Sigmoid colon (tissue), 7 donors: Measurements from ENCODE around the gene SNX19. TPM values are rescaled to one million over a fixed set of nuclear protein-coding genes. Genes with fewer than 3 reads are reported as not detected.

ENCODE experiments used
- DNase-seq: peaks from one replicate; pipeline ENCODE4 v3.0.0-alpha.2; 2019
- H3K27ac ChIP-seq, 4 donors: fragments of 200-600 bp; sonication (generic); one replicate each; pipeline ENCODE4 v1.5.1; 2016 to 2019; ENCODE audit warnings: mild to moderate bottlenecking in 1 of 4
- H3K27me3 ChIP-seq, 3 donors: fragments of 200-600 bp; sonication (generic); one replicate each; pipeline ENCODE4 v1.5.1; 2019; ENCODE audit warnings: mild to moderate bottlenecking in 1 of 3
- H3K36me3 ChIP-seq, 4 donors: fragments of 200-600 bp; sonication (generic); one replicate each; pipeline ENCODE4 v1.5.1; 2016 to 2019
- H3K4me1 ChIP-seq, 4 donors: fragments of 200-600 bp; sonication (generic); one replicate each; pipeline ENCODE4 v1.5.1; 2017 to 2019
- H3K4me3 ChIP-seq, 4 donors: fragments of 200-600 bp; sonication (generic); one replicate each; pipeline ENCODE4 v1.5.1; 2017 to 2019; ENCODE audit warnings: mild to moderate bottlenecking in 2 of 4, moderate library complexity in 1 of 4
- H3K9me3 ChIP-seq, 4 donors: fragments of 200-600 bp in 3 of 4; sonication (generic) in 3 of 4; one replicate each; pipeline versions ENCODE4 v1.5.1 to v1.6.1; 2013 to 2019
- CTCF ChIP-seq, 4 experiments: fragments of 450-650 bp in 3 of 4; fragments of 200-600 bp in 1 of 4; IDR thresholded peaks; one replicate each; pipeline ENCODE4 v1.5.1; 2016 to 2019; ENCODE audit warnings: antibody characterized with exemption in 4 of 4, mild to moderate bottlenecking in 3 of 4, moderate library complexity in 2 of 4
- EP300 ChIP-seq, 4 donors: sonication (generic); formaldehyde crosslinking; IDR thresholded peaks; one replicate each; pipeline ENCODE4 v1.6.1; 2017; ENCODE audit warnings: antibody characterized with exemption in 4 of 4
- POLR2A ChIP-seq, 2 donors: fragments of 450-650 bp; IDR thresholded peaks; one replicate each; pipeline ENCODE4 v1.6.1; 2016; ENCODE audit warnings: antibody characterized with exemption in 2 of 2, mild to moderate bottlenecking in 2 of 2, moderate library complexity in 2 of 2
- POLR2AphosphoS5 ChIP-seq, 4 donors: sonication (generic); formaldehyde crosslinking; IDR thresholded peaks; one replicate each; pipeline ENCODE4 v1.6.1; 2017; ENCODE audit warnings: antibody characterized with exemption in 4 of 4
- WGBS, 2 donors: extraction: QIAGEN DNeasy Blood & Tissue Kit; methylation state at CpG; one replicate each; pipeline ENCODE4 v1.1.7; 2013; 5-methylcytosine and 5-hydroxymethylcytosine counted together
- intact Hi-C: fragments of 100-400 bp; cut with DNase I; formaldehyde crosslinking; loops from one replicate; pipeline ENCODE4 v1.15.1; 2023
- polyA plus RNA-seq, 3 donors: library from polyadenylated mRNA; stranded (reverse); fragments of 200-250 nt; gene quantifications; one replicate each; pipeline ENCODE4 v1.2.3, GENCODE V29; 2013
- total RNA-seq, 4 donors: library from RNA; depleted of rRNA; stranded (reverse); fragments of >200 nt; gene quantifications; one replicate each; pipeline ENCODE4 v1.1.0, GENCODE V29; 2016
- donor health status: healthy with polysubstance abuse.
- donor health status: Bipolar disorder and iron deficiency.
- donor health status: healthy.

Gene SNX19
- total and polyA plus RNA-seq, 7 donors = 14.1 to 124 (median 72.1) TPM

DNA sequence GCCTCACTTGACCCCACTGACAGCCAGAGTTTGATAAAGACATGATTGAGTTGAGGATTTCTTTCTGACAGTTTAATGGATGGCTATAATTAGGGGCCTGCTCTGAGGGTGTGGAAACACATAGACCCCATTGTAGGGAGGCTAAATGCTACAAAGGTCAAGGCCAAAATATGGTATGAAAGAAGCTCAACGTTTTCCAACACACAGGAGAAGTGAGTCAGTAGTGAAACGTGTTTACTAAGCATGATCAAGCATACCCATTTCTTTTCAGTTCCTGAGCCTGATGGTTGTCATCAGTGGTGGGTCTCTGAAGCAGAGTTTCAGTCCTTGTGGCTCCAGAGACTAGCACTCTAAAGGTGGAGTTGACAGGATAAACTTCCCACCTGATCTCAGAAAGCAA is 69.7 kb downstream of the SNX19 start:
- H3K27me3 ChIP-seq = no peaks in the 10 kb centered on the region
- no peak overlapping the region for H3K4me3 ChIP-seq
- no peaks in the 10 kb centered on the region for H3K9me3 ChIP-seq
- TF ChIP-seq CTCF (IDR thresholded peaks at IDR 0.05) (no peak), EP300 (IDR thresholded peaks at IDR 0.05) (no peak)
- H3K36me3 ChIP-seq = no peaks in the 10 kb centered on the region
- DNase-seq = no peak
- H3K4me1 ChIP-seq = no peaks in the 10 kb centered on the region
- no peak overlapping the region for H3K27ac ChIP-seq
- intact Hi-C loops = no loop called here
- 63 to 66% methylated on average over 2 of the region's 2 CpGs for WGBS, 2 donors

DNA sequence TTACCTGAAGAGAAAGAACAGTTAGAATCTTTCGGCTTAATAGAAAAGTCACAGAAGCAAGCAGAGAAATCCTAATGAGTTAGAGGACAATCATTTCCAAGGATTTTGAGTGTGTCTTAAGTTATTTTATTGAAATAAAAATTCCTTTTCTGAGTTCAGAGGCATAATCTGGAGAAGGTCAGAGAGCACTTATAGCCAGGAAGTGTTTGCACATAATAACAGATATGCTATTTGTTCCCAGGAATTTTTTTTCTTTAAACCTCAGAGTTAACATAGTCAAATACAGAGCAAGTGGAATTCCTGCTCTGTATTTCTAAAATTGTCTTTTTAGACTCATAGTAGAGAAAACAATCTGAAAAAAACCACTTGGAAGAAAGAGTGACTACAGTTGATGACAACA is 74.3 kb downstream of the SNX19 start:
- H3K9me3 ChIP-seq = no peaks in the 10 kb centered on the region
- 95 to 97% methylated on average over 1 of the region's 1 CpG for WGBS, 2 donors
- no peak for DNase-seq
- no peaks in the 10 kb centered on the region for H3K36me3 ChIP-seq
- no peak overlapping the region for H3K27ac ChIP-seq
- no peak overlapping the region for H3K4me3 ChIP-seq
- TF ChIP-seq CTCF (IDR thresholded peaks at IDR 0.05) (no peak), EP300 (IDR thresholded peaks at IDR 0.05) (no peak), POLR2AphosphoS5 (IDR thresholded peaks at IDR 0.05) (no peak), POLR2A (IDR thresholded peaks at IDR 0.05) (no peak)
- no peaks in the 10 kb centered on the region for H3K27me3 ChIP-seq
- intact Hi-C loops = no loop called here
- peaks cover 0 to 15% (median 13%) of the 10 kb centered on the region in 4 donors for H3K4me1 ChIP-seq

GRCh38 chr11:130840679-130841078 is 75.6 kb downstream of the SNX19 start:
- H3K4me1 ChIP-seq = peaks cover 0 to 15% (median 13%) of the 10 kb centered on the region in 4 donors
- intact Hi-C loops = no loop called here
- H3K4me3 ChIP-seq = no peak overlapping the region
- TF ChIP-seq CTCF (IDR thresholded peaks at IDR 0.05) (no peak), POLR2A (IDR thresholded peaks at IDR 0.05) (no peak), EP300 (IDR thresholded peaks at IDR 0.05) (no peak), POLR2AphosphoS5 (IDR thresholded peaks at IDR 0.05) (no peak)
- WGBS, 2 donors = 71 to 80% methylated on average over 3 of the region's 3 CpGs
- H3K27ac ChIP-seq = peak overlapping the region in 3 of 4 donors; percentile 45 to 61 (median 46)
- no peaks in the 10 kb centered on the region for H3K36me3 ChIP-seq
- H3K27me3 ChIP-seq = no peaks in the 10 kb centered on the region
- DNase-seq = no peak
- no peaks in the 10 kb centered on the region for H3K9me3 ChIP-seq

GRCh38 chr11:130839981-130840666 is 76.2 kb downstream of the SNX19 start:
- Histone ChIP-seq H3K27ac (peak overlapping the region in 3 of 4 donors; percentile 45 to 61 (median 46)), H3K27me3 (no peaks in the 10 kb centered on the region), H3K36me3 (no peaks in the 10 kb centered on the region), H3K4me1 (peaks cover 0 to 15% (median 13%) of the 10 kb centered on the region in 4 donors), H3K4me3 (no peak overlapping the region), H3K9me3 (no peaks in the 10 kb centered on the region)
- intact Hi-C loops = loop anchor here (10.0 kb wide), 1 partner anchor 215 kb away; no protein-coding TSS in a partner anchor
- no peak for DNase-seq
- TF ChIP-seq POLR2AphosphoS5 (IDR thresholded peaks at IDR 0.05) (no peak), POLR2A (IDR thresholded peaks at IDR 0.05) (no peak), EP300 (IDR thresholded peaks at IDR 0.05) (no peak)
- 47 to 54% methylated on average over 3 of the region's 3 CpGs for WGBS, 2 donors

DNA sequence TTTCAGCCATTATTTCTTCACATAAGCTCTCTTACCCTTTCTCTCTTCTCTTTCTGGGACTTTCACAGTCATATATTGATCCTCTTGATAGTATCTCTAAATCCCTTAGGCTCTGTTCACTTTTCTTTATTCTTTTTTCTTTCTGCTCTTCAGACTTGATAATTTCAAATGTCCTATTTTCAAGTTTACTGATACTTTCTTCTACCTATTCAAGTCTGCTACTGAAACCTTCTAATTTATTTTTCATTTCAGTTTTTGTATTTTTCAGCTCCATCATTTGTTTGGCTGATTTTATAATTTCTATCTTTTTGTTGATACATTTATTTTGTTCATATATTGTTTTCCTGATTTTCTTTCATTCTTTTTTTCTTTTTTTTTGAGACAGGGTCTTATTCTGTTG is 79.1 kb downstream of the SNX19 start:
- Histone ChIP-seq H3K27ac (no peak overlapping the region), H3K4me3 (no peak overlapping the region), H3K27me3 (no peaks in the 10 kb centered on the region), H3K4me1 (peaks cover 0 to 15% (median 13%) of the 10 kb centered on the region in 4 donors), H3K36me3 (no peaks in the 10 kb centered on the region), H3K9me3 (no peaks in the 10 kb centered on the region)
- intact Hi-C loops = loop anchor here (10.0 kb wide), 1 partner anchor 212 kb away; no protein-coding TSS in a partner anchor
- TF ChIP-seq CTCF (IDR thresholded peaks at IDR 0.05) = no peak
- no peak for TF ChIP-seq POLR2AphosphoS5 (IDR thresholded peaks at IDR 0.05)
- no peak for TF ChIP-seq EP300 (IDR thresholded peaks at IDR 0.05)
- no peak for TF ChIP-seq POLR2A (IDR thresholded peaks at IDR 0.05)
- no peak for DNase-seq
